DOHH2 (cell line): ENCODE data around the gene SEC31A.

ENCODE experiments used
- CTCF ChIP-seq: fragments of 200-600 bp; sonication (generic); IDR thresholded peaks from one replicate; pipeline ENCODE4 v1.5.1; 2014; ENCODE audit warnings: antibody characterized with exemption, mild to moderate bottlenecking, low read depth, low read length; ENCODE audit not compliant: poor library complexity, severe bottlenecking
- EZH2phosphoT487 ChIP-seq: fragments of 200-600 bp; sonication (generic); IDR thresholded peaks from 2 replicates; pipeline ENCODE4 v1.6.1; 2017; ENCODE audit warnings: borderline replicate concordance, mild to moderate bottlenecking, antibody characterized with exemption, low read length, moderate library complexity, mixed read lengths

- TF ChIP-seq CTCF (no peak), EZH2phosphoT487 (no peak)
Measured at GRCh38 chr4:82823062-82823461, 67.9 kb downstream of the SEC31A start.
